Measurements from ENCODE around the gene DOCK6.

Gene DOCK6

DNA sequence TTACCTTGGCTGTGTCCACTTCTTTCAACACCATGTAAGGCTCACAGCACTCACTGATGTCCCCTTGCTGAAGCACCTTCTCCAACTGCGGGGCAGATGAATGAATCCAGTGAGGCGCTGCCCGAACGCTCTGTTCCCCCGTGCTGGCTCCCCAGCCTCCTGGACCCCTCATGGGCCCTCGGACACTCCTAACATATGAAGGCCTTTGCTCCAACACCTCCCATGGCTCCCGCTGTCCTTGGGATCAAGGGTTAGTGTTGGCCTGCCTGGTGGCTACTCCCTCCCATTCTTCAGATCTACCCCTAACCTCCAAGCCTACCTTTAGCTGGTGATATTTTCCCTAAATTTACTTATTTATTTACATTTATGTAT, 18.5 kb downstream of the DOCK6 start:
- DNase-seq = no peak

DNA sequence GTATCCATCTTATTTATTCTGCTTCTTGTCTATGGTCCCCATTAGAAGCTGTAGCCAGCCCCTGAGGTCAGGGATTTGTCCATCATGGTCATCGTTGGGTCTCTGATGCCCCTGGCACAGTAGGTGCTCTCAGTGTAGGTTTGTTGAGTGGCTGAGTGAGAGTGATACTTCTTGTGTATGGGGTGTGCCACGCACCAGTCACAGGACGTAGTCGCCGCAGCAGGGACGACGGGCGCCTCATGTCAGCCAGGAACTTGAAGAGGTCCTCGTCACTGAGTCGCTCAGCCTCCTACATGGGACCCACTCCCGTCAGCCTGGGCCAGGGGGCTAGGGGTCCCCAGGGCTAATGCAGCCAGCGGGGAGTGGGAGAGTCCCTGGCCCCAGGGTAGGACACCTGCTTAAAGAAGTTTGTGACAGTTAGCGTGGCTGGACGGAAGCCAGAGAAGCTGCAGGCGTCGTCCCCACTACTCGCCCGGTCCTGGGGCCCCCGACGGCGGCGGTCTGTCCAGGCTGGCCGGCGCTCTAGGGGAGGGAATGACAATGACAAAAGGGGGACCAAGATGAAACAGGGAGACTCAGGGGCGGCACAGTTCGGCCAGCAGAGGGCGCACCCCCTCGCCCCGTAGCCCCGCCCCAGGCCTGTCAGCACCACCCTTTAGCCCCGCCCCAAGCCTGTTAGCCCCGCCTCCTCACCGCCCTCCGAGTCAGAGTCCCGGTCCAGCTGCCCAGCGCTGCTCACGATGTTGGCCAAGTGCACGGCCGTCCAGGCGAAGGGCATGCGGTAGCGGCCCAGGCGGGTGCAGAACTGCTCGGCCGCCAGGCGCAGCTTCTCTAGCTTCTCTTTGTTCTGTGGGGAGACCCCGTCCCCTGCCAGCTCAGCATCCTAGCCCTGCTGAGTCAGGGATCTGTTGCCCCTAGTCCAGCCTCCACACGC, 19.2 kb downstream of the DOCK6 start:
- DNase-seq = peak; percentile 60 to 80 (median 75)

GRCh38 chr19:11242025-11242424, 20.3 kb downstream of the DOCK6 start:
- no peak for DNase-seq

- DNase-seq = no peak
These were observed 22.3 kb downstream of the DOCK6 start for GRCh38 chr19:11240008-11240444.

- DNase-seq = no peak
These were observed 22.8 kb downstream of the DOCK6 start, which contains the start of gene ANGPTL8 for GRCh38 chr19:11239377-11240000. Gene ANGPTL8, plus strand, starts transcription at chr19:11239619. Its CDS starts 19 bp downstream, at chr19:11239638.

- no peak for DNase-seq
These were observed 23.4 kb downstream of the DOCK6 start for GRCh38 chr19:11238781-11239376.

GRCh38 chr19:11238041-11238440, 24.3 kb downstream of the DOCK6 start:
- DNase-seq = no peak

DNA sequence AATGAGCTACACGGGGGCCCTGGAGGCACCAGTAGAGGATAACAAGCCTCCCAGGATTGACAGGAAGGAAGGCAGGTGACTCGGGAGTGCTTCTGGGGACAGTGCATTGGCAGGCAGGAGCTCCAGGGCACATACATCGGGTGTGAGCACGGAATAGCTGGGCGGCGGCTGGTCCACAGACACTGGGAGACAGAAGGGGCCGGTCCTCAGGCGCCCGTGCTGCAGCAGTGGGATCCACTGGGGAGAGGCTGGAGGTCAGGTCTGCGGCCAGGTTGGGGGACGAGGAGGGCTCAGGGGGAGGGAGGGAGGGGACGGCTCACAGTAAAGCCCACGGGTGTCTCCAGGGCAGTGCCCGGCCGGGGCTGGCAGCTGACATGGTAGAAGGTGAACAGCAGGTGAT, 25.0 kb downstream of the DOCK6 start:
- no peak for DNase-seq

- no peak for DNase-seq
These were observed 25.7 kb downstream of the DOCK6 start for GRCh38 chr19:11236324-11237301.

GRCh38 chr19:11234486-11235075, 27.7 kb downstream of the DOCK6 start:
- no peak for DNase-seq

DNA sequence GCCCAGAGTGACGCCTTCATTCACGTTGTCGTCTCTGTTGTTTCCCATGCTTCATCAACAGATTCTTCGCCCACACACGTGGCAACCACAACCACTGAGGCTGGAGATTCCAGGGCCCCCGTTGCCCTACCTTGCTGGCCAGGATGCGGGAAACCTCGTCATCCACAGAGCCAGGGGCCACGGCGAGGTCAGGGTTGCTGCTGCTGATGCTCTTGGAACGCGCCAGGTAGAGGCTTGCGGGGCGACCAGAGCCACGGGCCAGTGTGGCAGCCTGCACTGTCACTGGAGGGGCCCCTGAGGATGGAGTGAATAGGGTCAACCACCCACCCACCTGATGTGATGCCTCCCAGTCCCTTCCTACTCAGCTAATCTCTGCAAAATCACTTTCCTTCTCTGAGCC, 29.3 kb downstream of the DOCK6 start:
- no peak for DNase-seq

DNA sequence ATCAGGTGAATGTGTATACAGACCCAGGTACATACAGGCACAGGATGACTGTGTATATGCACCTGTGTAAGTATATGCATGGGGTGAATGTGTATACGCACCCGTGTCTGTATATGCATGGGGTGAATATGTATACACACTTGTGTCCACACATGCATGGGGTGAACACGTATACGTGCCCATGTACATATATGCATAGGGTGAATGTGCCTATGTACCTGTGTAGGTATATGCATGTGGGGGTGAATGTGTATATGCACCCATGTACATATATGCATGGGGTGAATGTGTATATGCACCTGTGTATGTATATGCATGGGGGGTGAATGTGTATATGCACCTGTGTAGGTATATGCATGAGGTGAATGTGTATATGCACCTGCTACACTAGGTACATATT, 29.8 kb downstream of the DOCK6 start:
- no peak for DNase-seq

GRCh38 chr19:11230621-11231386, 31.5 kb downstream of the DOCK6 start:
- DNase-seq = no peak

DNA sequence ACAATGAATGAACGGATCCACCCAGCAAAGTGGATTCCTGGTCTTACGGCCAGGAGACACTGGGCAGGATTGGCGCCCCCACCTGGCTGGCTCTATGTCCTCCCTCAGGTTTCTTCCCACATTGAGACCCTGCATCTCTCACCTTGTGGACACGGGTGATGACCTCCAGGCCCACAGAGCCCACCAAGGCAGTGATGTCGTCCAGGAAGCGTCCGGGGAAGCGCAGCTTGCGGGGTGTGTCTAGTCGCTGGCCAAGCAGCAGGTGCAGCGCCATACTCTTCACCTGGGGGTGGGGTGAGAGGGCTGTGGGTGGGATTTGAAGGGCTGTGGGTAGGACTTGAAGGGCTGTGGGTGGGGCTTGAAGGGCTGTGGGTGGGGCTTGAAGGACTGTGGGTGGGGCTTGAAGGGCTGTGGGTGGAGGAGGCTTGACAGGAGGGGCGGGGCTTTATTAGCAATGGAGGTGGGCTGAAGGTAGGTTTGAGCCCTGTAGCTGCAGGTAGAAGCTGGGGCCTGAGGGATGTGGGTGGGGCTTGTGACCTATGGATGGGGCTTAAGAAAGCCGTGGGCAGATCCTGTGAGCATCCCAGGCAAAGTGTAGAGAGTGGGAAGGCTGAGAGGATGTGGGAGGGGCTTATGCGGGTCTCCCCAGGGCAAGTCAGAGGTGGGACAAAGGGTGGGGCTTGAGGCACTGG, 35.0 kb downstream of the DOCK6 start:
- DNase-seq = peak in 1 of 5 experiments; percentile 15

- DNase-seq = no peak
These were observed 35.6 kb downstream of the DOCK6 start for GRCh38 chr19:11226716-11227166.

- DNase-seq = no peak
These were observed 36.5 kb downstream of the DOCK6 start for GRCh38 chr19:11225815-11226214.

DNA sequence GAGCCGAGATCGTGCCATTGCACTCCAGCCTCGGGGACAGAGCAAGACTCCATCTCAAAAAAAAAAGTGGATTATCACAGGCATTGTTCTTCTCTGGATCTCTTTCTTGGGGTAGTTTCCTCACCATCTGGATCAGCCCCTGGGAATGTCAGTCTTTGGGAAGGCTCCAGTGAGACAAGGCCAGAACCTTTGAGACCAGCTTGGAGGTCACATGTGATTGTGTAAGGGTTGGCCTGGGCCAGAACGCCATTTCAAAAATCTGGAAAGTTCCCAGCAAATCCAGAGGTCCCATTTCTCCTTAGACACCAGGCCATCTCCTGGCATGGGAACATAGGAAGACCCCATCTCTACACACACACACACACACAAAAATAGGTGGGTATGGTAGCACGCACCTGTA, 37.2 kb downstream of the DOCK6 start:
- DNase-seq = no peak

DNA sequence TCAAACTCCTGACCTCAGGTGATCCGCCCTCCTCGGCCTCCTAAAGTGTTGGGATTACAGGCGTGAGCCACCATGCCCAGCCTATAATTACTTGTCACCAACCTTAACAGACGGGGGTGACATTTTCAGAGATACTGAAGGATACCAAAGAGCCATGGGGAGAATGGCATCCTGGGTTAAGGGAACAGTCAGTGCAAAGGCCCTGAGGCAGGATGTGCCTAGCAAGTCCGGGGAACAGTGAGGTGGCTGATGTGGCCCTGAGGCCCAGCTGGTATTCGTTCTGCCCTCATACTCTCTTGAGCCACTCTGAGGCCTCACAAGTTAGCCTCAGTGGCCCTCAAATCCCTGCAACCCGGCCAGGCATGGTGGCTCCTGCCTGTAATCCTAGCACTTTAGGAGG, 37.9 kb downstream of the DOCK6 start:
- no peak for DNase-seq

DNA sequence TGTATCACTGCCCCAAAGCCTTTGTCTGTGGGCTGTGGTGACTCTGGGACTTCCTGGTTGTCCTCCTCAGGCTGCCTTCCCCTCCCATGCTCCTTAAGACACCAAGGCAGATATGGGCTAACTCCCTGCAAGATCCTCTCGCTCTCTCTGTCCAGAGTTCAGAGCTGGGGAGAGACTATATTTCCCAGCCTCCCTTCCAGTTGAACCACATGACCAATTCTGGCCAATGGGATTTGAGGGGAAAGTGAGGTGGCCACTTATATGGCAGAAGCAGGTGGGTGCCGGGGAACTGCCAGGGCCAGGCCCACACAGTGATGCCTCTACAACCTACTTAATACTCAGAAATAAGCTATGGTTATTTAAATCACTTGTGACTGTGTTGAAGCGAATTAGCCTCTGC, 39.1 kb downstream of the DOCK6 start:
- DNase-seq = no peak

DNA sequence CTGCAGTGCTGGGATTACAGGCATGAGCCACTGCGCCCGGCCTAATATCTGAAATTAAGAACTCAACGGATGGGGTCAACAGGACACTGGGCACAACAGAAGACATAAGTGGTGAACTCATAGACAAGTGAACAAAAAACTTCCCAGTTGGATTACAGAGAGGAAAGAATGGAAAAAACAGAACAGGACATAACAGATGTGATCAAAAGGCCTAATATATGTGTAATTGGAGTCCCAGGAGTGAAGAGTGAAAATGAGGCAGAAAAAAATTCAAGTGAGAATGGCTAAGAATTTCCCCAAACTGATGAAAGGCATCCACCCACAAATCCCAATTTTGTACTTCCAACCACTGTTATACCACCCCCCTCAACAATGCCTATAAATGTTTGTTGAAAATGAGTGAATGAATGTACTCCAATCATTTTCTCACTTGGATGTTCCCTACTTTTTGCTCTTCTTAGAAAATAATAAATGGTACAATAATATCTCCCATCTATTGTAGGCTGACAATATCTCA, 41.2 kb downstream of the DOCK6 start:
- no peak for DNase-seq

Data from T-helper 2 cell (primary cell).